GM19467 (cell line): ENCODE measurements around the gene GPATCH1.
"Not testable (repeated sequence)": the region's sequence is repeated elsewhere in the genome, so short reads cannot be mapped to it uniquely, and the experiment has no call there.

Source experiments
- ATAC-seq: cut with Tn5 transposase; IDR thresholded peaks from one replicate; pipeline ENCODE4 v1.9.1; 2021; ENCODE audit warnings: mild to moderate bottlenecking, moderate library complexity; ENCODE audit not compliant: unreplicated experiment

The GPATCH1 gene

GRCh38 chr19:33110137-33110910, 29.3 kb downstream of the GPATCH1 start:
- no peak for ATAC-seq

- ATAC-seq: no peak
Observed at GRCh38 chr19:33111587-33111986, 30.6 kb downstream of the GPATCH1 start.

- no peak for ATAC-seq
Observed at GRCh38 chr19:33114312-33114711, 33.3 kb downstream of the GPATCH1 start.

GRCh38 chr19:33117501-33117900, 36.5 kb downstream of the GPATCH1 start:
- no peak for ATAC-seq

GRCh38 chr19:33118643-33119042, 37.7 kb downstream of the GPATCH1 start:
- ATAC-seq: no peak

- no peak for ATAC-seq
Observed at GRCh38 chr19:33124207-33125098, 43.5 kb downstream of the GPATCH1 start.

GRCh38 chr19:33125929-33126388, 45.0 kb downstream of the GPATCH1 start:
- ATAC-seq: no peak

- ATAC-seq: not testable (repeated sequence)
Observed at GRCh38 chr19:33126712-33127111, 45.7 kb downstream of the GPATCH1 start.

GRCh38 chr19:33129901-33130300, 48.9 kb downstream of the GPATCH1 start:
- no peak for ATAC-seq

- no peak for ATAC-seq
Observed at GRCh38 chr19:33130433-33130832, 49.5 kb downstream of the GPATCH1 start.

- no peak for ATAC-seq
Observed at GRCh38 chr19:33132021-33132420, 51.0 kb downstream of the GPATCH1 start, which contains the start of gene WDR88. TSS of gene WDR88 (plus strand) at chr19:33132114. CDS start at chr19:33132170, 56 bp downstream.

GRCh38 chr19:33132425-33132824, 51.4 kb downstream of the GPATCH1 start:
- no peak for ATAC-seq

- no peak for ATAC-seq
Observed at GRCh38 chr19:33133438-33134031, 52.6 kb downstream of the GPATCH1 start.

- no peak for ATAC-seq
Observed at GRCh38 chr19:33134571-33135041, 53.6 kb downstream of the GPATCH1 start.

- no peak for ATAC-seq
Observed at GRCh38 chr19:33139165-33139564, 58.2 kb downstream of the GPATCH1 start.

GRCh38 chr19:33143897-33144405, 63.0 kb downstream of the GPATCH1 start:
- ATAC-seq: no peak

- ATAC-seq: no peak
Observed at GRCh38 chr19:33146209-33146608, 65.2 kb downstream of the GPATCH1 start.

- ATAC-seq: no peak
Observed at GRCh38 chr19:33147538-33147937, 66.6 kb downstream of the GPATCH1 start.

- no peak for ATAC-seq
Observed at GRCh38 chr19:33150852-33151518, 70.0 kb downstream of the GPATCH1 start.

- ATAC-seq: no peak
Observed at GRCh38 chr19:33152176-33152575, 71.2 kb downstream of the GPATCH1 start.
